HepG2 (cell line): ENCODE measurements around the gene ABHD3. TPM values are rescaled to one million over a fixed set of nuclear protein-coding genes. Genes with fewer than 3 reads are reported as not detected.
A peak's percentile ranks its signal among the peaks of the same experiment; 100 is the strongest.

Experiments
- GATA4 ChIP-seq: sonication (generic); IDR thresholded peaks from 2 replicates; pipeline ENCODE4 v1.6.1; 2016; ENCODE audit warnings: antibody characterized with exemption, low read depth, borderline replicate concordance
- KDM4B ChIP-seq: sonication (generic); formaldehyde crosslinking; IDR thresholded peaks from 2 replicates; pipeline ENCODE4 v1.4.0; 2020; ENCODE audit warnings: missing genetic modification reagents
- PTBP1 ChIP-seq: fragments of 200-400 bp; formaldehyde crosslinking; IDR thresholded peaks from 2 replicates; pipeline ENCODE4 v1.6.1; 2018; ENCODE audit warnings: low read length, low read depth; ENCODE audit not compliant: poor library complexity, severe bottlenecking
- SCMH1 ChIP-seq: sonication (generic); formaldehyde crosslinking; IDR thresholded peaks from 2 replicates; pipeline ENCODE4 v1.9.0; 2021; ENCODE audit warnings: missing genetic modification reagents, mild to moderate bottlenecking, borderline replicate concordance
- SP1 ChIP-seq, 2 experiments: fragments of 450-650 bp in 1 of 2; sonication (generic) in 1 of 2; formaldehyde crosslinking in 1 of 2; IDR thresholded peaks; 2 replicates each; pipeline versions ENCODE4 v1.4.0 to v1.6.1; 2016 to 2020; ENCODE audit warnings: missing genetic modification reagents in 1 of 2
- ZBTB21 ChIP-seq: sonication (generic); formaldehyde crosslinking; IDR thresholded peaks from 2 replicates; pipeline ENCODE4 v1.4.0; 2020; ENCODE audit warnings: missing genetic modification reagents
- ZKSCAN1 ChIP-seq: fragments of 150-350 bp; IDR thresholded peaks from 2 replicates; pipeline ENCODE4 v1.6.1; 2014; ENCODE audit warnings: low read length
- ZNF251 ChIP-seq: sonication (generic); formaldehyde crosslinking; IDR thresholded peaks from 2 replicates; pipeline ENCODE4 v1.9.0; 2021; ENCODE audit warnings: mild to moderate bottlenecking, missing genetic modification reagents
- ZNF335 ChIP-seq: sonication (generic); formaldehyde crosslinking; IDR thresholded peaks from 2 replicates; pipeline ENCODE4 v1.4.0; 2020; ENCODE audit warnings: missing genetic modification reagents
- ZNF614 ChIP-seq: IDR thresholded peaks from 2 replicates; pipeline ENCODE4 v1.6.1; 2018; ENCODE audit warnings: missing biosample characterization, missing genetic modification reagents, inconsistent platforms, borderline replicate concordance
- ZNF616 ChIP-seq: sonication (generic); formaldehyde crosslinking; IDR thresholded peaks from 2 replicates; pipeline ENCODE4 v1.5.0; 2020; ENCODE audit warnings: low read depth, mild to moderate bottlenecking, missing genetic modification reagents
- ZNF619 ChIP-seq: sonication (generic); formaldehyde crosslinking; IDR thresholded peaks from 2 replicates; pipeline ENCODE4 v1.4.0; 2020; ENCODE audit warnings: mild to moderate bottlenecking, missing genetic modification reagents
- ZNF652 ChIP-seq: IDR thresholded peaks from 2 replicates; pipeline ENCODE4 v1.6.1; 2016; ENCODE audit warnings: low read depth, borderline replicate concordance
- ZNF761 ChIP-seq: sonication (generic); formaldehyde crosslinking; conservative IDR thresholded peaks from 2 replicates; pipeline ENCODE4 v1.4.0; 2020; ENCODE audit warnings: mild to moderate bottlenecking, missing genetic modification reagents
- ZNF83 ChIP-seq: sonication (generic); formaldehyde crosslinking; IDR thresholded peaks from 2 replicates; pipeline ENCODE4 v1.4.0; 2020; ENCODE audit warnings: missing genetic modification reagents, mild to moderate bottlenecking, borderline replicate concordance
- ZSCAN20 ChIP-seq: sonication (generic); formaldehyde crosslinking; IDR thresholded peaks from 2 replicates; pipeline ENCODE4 v1.4.0; 2020; ENCODE audit warnings: missing genetic modification reagents, mild to moderate bottlenecking, borderline replicate concordance
- ZZZ3 ChIP-seq: sonication (generic); formaldehyde crosslinking; IDR thresholded peaks from 2 replicates; pipeline ENCODE4 v1.4.0; 2020; ENCODE audit warnings: missing genetic modification reagents, mild to moderate bottlenecking, borderline replicate concordance
- polyA plus RNA-seq, 8 experiments: library from polyadenylated mRNA; depleted of rRNA in 3 of 8; stranded (reverse) in 7 of 8; unstranded in 1 of 8; fragments of >200 nt; fragmentation: Illumina TruSeq in 4 of 8; extraction: Trizol in 4 of 8; gene quantifications; 2 replicates each; pipeline versions ENCODE4 v1.2.1 to v1.2.3, GENCODE V29; 2011 to 2016; ENCODE audit warnings: low read depth in 4 of 8, missing spikeins in 1 of 8, mixed read lengths in 1 of 8; ENCODE audit not compliant: insufficient read depth in 1 of 8
- total RNA-seq, 5 experiments: library from RNA; depleted of rRNA; stranded (reverse); fragments of >200 nt; fragmentation: Illumina TruSeq; extraction: Trizol; gene quantifications; 2 replicates each; pipeline ENCODE4 v1.2.3, GENCODE V29; 2016; ENCODE audit warnings: low read depth in 1 of 5
- TF ChIP-seq, protein P1 (sequence below): IDR thresholded peaks from 2 replicates; pipeline ENCODE4 v1.6.1; 2012; ENCODE audit warnings: low read depth, low read length, improper control_type of control experiment
- TF ChIP-seq, protein P2 (sequence below): sonication (generic); formaldehyde crosslinking; IDR thresholded peaks from 2 replicates; pipeline ENCODE4 v1.4.0; 2020; ENCODE audit warnings: missing genetic modification reagents
- TF ChIP-seq, protein P3 (sequence below): fragments of 450-650 bp; IDR thresholded peaks from 2 replicates; pipeline ENCODE4 v1.6.1; 2017; ENCODE audit warnings: mild to moderate bottlenecking
- TF ChIP-seq, protein P4 (sequence below): sonication (generic); formaldehyde crosslinking; IDR thresholded peaks from 2 replicates; pipeline ENCODE4 v1.5.0; 2020; ENCODE audit warnings: missing genetic modification reagents
- TF ChIP-seq, protein P5 (sequence below): sonication (generic); formaldehyde crosslinking; IDR thresholded peaks from 2 replicates; pipeline ENCODE4 v1.8.1; 2023; ENCODE audit warnings: mild to moderate bottlenecking, moderate library complexity, missing genetic modification reagents

ABHD3 gene
- total and polyA plus RNA-seq, 2 of the 13 experiments (the other 11 are each of a cell fraction or from before 2014, with no cell fraction given): 32.1 to 40.2 TPM

DNA sequence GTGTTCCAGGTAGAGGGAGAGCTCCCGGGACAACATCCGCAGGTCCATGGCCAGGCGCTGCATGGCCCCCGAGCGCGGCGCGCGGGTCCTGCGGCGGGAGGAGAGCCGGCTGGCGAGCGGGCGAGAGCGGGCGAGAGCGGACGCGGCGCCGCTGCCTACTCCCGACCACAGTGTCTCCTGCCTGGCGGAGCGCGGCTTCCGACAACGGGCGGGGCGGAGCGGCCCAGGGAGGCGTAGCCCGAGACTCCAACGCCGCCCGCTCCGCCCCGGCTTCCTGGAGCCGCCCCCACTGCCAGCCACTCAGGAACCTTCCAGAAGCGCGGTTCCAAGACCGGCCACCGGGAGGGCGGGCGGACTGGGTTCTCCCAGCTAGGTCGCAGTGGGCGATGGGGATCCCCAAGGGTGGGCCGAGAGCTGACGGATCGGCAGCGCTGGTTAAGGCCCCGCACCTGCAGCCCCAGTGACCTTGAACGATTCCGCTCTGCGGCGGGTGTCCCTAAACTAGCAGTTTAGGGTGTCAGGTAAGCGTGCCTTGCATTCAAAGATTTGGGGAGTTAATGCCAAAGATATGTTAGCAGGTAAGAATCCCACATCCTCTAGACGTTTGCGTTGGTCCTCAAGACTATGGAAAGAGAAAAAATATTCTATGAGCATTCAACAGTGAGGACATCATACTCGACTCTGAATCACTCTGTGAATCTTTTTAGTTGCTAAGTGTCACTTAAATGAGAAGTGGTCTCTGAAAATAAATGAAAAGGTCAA is at the start of gene ABHD3 (continued):
- TF ChIP-seq, protein P1, sequence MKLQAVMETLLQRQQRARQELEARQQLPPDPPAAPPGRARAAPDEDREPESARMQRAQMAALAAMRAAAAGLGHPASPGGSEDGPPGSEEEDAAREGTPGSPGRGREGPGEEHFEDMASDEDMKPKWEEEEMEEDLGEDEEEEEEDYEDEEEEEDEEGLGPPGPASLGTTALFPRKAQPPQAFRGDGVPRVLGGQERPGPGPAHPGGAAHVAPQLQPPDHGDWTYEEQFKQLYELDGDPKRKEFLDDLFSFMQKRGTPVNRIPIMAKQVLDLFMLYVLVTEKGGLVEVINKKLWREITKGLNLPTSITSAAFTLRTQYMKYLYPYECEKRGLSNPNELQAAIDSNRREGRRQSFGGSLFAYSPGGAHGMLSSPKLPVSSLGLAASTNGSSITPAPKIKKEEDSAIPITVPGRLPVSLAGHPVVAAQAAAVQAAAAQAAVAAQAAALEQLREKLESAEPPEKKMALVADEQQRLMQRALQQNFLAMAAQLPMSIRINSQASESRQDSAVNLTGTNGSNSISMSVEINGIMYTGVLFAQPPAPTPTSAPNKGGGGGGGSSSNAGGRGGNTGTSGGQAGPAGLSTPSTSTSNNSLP: no peak
- TF ChIP-seq ZZZ3 (no peak), ZSCAN20 (CRISPR knock-in tag) (0 out of 2 replicates have a peak, but pooled peaks have one; percentile 44), ZNF335 (CRISPR knock-in tag) (no peak), ZNF614 (CRISPR knock-in tag) (no peak), SP1 (IDR thresholded peaks at IDR 0.05) (no peak), SP1 (CRISPR knock-in tag; IDR thresholded peaks at IDR 0.05) (peak; percentile 27), GATA4 (no peak), KDM4B (CRISPR knock-in tag) (peak; percentile 75; the same call in 1 of the 2 replicates), SCMH1 (CRISPR knock-in tag) (no peak), ZNF761 (no peak), ZNF251 (CRISPR knock-in tag) (no peak), ZNF652 (no peak), ZBTB21 (CRISPR knock-in tag) (no peak), ZKSCAN1 (no peak), PTBP1 (no peak), ZNF619 (CRISPR knock-in tag) (no peak), ZNF616 (CRISPR knock-in tag) (peak; percentile 76; the same call in 1 of the 2 replicates), ZNF83 (CRISPR knock-in tag) (no peak)
- TF ChIP-seq, protein P2, sequence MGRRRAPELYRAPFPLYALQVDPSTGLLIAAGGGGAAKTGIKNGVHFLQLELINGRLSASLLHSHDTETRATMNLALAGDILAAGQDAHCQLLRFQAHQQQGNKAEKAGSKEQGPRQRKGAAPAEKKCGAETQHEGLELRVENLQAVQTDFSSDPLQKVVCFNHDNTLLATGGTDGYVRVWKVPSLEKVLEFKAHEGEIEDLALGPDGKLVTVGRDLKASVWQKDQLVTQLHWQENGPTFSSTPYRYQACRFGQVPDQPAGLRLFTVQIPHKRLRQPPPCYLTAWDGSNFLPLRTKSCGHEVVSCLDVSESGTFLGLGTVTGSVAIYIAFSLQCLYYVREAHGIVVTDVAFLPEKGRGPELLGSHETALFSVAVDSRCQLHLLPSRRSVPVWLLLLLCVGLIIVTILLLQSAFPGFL (CRISPR knock-in tag): no peak
- TF ChIP-seq, protein P3, sequence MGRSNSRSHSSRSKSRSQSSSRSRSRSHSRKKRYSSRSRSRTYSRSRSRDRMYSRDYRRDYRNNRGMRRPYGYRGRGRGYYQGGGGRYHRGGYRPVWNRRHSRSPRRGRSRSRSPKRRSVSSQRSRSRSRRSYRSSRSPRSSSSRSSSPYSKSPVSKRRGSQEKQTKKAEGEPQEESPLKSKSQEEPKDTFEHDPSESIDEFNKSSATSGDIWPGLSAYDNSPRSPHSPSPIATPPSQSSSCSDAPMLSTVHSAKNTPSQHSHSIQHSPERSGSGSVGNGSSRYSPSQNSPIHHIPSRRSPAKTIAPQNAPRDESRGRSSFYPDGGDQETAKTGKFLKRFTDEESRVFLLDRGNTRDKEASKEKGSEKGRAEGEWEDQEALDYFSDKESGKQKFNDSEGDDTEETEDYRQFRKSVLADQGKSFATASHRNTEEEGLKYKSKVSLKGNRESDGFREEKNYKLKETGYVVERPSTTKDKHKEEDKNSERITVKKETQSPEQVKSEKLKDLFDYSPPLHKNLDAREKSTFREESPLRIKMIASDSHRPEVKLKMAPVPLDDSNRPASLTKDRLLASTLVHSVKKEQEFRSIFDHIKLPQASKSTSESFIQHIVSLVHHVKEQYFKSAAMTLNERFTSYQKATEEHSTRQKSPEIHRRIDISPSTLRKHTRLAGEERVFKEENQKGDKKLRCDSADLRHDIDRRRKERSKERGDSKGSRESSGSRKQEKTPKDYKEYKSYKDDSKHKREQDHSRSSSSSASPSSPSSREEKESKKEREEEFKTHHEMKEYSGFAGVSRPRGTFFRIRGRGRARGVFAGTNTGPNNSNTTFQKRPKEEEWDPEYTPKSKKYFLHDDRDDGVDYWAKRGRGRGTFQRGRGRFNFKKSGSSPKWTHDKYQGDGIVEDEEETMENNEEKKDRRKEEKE: no peak
- TF ChIP-seq, protein P4, sequence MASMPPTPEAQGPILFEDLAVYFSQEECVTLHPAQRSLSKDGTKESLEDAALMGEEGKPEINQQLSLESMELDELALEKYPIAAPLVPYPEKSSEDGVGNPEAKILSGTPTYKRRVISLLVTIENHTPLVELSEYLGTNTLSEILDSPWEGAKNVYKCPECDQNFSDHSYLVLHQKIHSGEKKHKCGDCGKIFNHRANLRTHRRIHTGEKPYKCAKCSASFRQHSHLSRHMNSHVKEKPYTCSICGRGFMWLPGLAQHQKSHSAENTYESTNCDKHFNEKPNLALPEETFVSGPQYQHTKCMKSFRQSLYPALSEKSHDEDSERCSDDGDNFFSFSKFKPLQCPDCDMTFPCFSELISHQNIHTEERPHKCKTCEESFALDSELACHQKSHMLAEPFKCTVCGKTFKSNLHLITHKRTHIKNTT (CRISPR knock-in tag): no peak
- TF ChIP-seq, protein P5, sequence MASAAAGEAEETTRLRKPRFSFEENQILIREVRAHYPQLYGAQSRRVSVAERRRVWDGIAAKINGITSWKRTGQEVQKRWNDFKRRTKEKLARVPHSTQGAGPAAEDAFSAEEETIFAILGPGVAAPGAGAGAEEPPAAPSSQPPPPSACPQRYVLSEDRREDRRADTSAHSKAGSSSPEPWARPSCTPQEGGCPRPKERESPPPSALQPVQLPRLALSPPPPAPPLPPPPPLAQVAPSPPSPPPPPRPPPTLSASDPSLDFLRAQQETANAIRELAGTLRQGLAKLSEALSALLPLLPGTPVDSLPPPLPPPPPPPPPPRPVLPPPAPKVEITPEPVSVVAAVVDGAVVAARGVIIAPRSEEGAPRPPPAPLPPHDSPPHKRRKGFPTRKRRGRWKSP (CRISPR knock-in tag): peak; percentile 10; the same call in 1 of the 2 replicates
